CD4-positive, alpha-beta memory T cell (primary cell): ENCODE results near the gene KCNB1. TPM values are rescaled to one million over a fixed set of nuclear protein-coding genes. Genes with fewer than 3 reads are reported as not detected.

Experiments
- CTCF ChIA-PET: fragments of 350-600 bp; sonication (Branson Sonifier 250); formaldehyde crosslinking; loops from one replicate; lab custom pipeline; 2021; ENCODE audit warnings: inconsistent platforms; ENCODE audit not compliant: partially characterized antibody; lab: Charles Lee
- POLR2A ChIA-PET: fragments of 350-600 bp; sonication (Branson Sonifier 250); formaldehyde crosslinking; loops from one replicate; lab custom pipeline; 2021; ENCODE audit not compliant: partially characterized antibody; lab: Charles Lee
- DNase-seq, 5 donors: peaks; one replicate each; pipeline versions ENCODE4 v3.0.0 to v3.0.0-alpha.2; 2020 to 2022; ENCODE audit warnings: mixed read lengths in 1 of 5
- H3K27ac ChIP-seq: one replicate; pipeline ENCODE4 v1.7.0; 2013; ENCODE audit warnings: low read depth, low read length
- H3K27me3 ChIP-seq: 2 replicates; pipeline ENCODE4 v1.7.0; 2013; ENCODE audit warnings: mild to moderate bottlenecking, low read length, moderate library complexity; ENCODE audit not compliant: insufficient read depth
- H3K36me3 ChIP-seq: 2 replicates; pipeline ENCODE4 v1.7.0; 2013; ENCODE audit warnings: mild to moderate bottlenecking, low read length, moderate library complexity; ENCODE audit not compliant: insufficient read depth
- H3K4me1 ChIP-seq: 2 replicates; pipeline ENCODE4 v1.7.0; 2013; ENCODE audit warnings: mild to moderate bottlenecking, low read length, moderate library complexity; ENCODE audit not compliant: insufficient read depth
- H3K4me3 ChIP-seq, 2 donors: one replicate each; pipeline ENCODE4 v1.7.0; 2013; ENCODE audit warnings: low read length in 2 of 2, mild to moderate bottlenecking in 1 of 2
- H3K9me3 ChIP-seq, 2 donors: one replicate each; pipeline ENCODE4 v1.7.0; 2013; ENCODE audit warnings: low read length in 2 of 2, control low read depth in 1 of 2; ENCODE audit not compliant: control insufficient read depth in 1 of 2
- H3K27ac Mint-ChIP-seq, 7 donors: one replicate each; pipeline ENCODE4 v1.8.0; 2020 to 2021; ENCODE audit warnings: mixed read lengths in 7 of 7, mild to moderate bottlenecking in 6 of 7, inconsistent platforms in 3 of 7, moderate library complexity in 3 of 7
- H3K27me3 Mint-ChIP-seq, 2 donors: one replicate each; pipeline ENCODE4 v1.8.0; 2020 to 2021; ENCODE audit warnings: mixed read lengths in 2 of 2
- H3K36me3 Mint-ChIP-seq, 2 donors: one replicate each; pipeline ENCODE4 v1.8.0; 2020 to 2021; ENCODE audit warnings: mixed read lengths in 2 of 2, inconsistent platforms in 1 of 2, mild to moderate bottlenecking in 1 of 2
- H3K4me1 Mint-ChIP-seq, 4 donors: one replicate each; pipeline ENCODE4 v1.8.0; 2020 to 2021; ENCODE audit warnings: mixed read lengths in 4 of 4, mild to moderate bottlenecking in 1 of 4
- H3K4me3 Mint-ChIP-seq, 8 donors: one replicate each; pipeline ENCODE4 v1.8.0; 2020 to 2021; ENCODE audit warnings: mixed read lengths in 8 of 8, mild to moderate bottlenecking in 7 of 8, moderate library complexity in 6 of 8, inconsistent platforms in 3 of 8
- H3K9me3 Mint-ChIP-seq, 8 donors: one replicate each; pipeline ENCODE4 v1.8.0; 2020 to 2021; ENCODE audit warnings: mixed read lengths in 8 of 8, mild to moderate bottlenecking in 5 of 8, inconsistent platforms in 3 of 8, moderate library complexity in 1 of 8
- intact Hi-C: fragments of 100-400 bp; cut with micrococcal nuclease; formaldehyde crosslinking; loops from one replicate; pipeline ENCODE4 v1.15.1; 2023
- polyA plus RNA-seq, 2 donors: library from polyadenylated mRNA; unstranded; fragments of 300-500 nt; fragmentation: Illumina TruSeq; gene quantifications; one replicate each; pipeline ENCODE4 v1.2.3, GENCODE V29; 2021
- total RNA-seq, 2 experiments: library from RNA; stranded (reverse); gene quantifications; one replicate each; pipeline ENCODE4 v1.2.3, GENCODE V29; 2021

Gene KCNB1
- total and polyA plus RNA-seq, 4 experiments from 2014 or later: 0.09 TPM; not detected in 3

- CTCF ChIA-PET: no interaction called here
- Mint-ChIP-seq H3K27ac (no peak overlapping the region), H3K27me3 (peaks cover 34 to 45% of the 10 kb centered on the region in 2 donors), H3K36me3 (no peaks in the 10 kb centered on the region), H3K4me1 (peaks cover 4 to 10% (median 7%) of the 10 kb centered on the region in 4 donors), H3K4me3 (peak overlapping the region in 1 of 8 donors; percentile 11), H3K9me3 (peaks cover 0 to 2% (median 0%) of the 10 kb centered on the region in 8 donors)
- Histone ChIP-seq H3K36me3 (no peaks in the 10 kb centered on the region), H3K9me3 (no peaks in the 10 kb centered on the region), H3K27ac (no peak overlapping the region), H3K4me1 (peaks cover 14% of the 10 kb centered on the region), H3K27me3 (peaks cover 20% of the 10 kb centered on the region), H3K4me3 (no peak overlapping the region)
- no peak for DNase-seq
- POLR2A ChIA-PET: no interaction called here
- intact Hi-C loops: no loop called here
These were observed 2.2 kb downstream of the KCNB1 start for GRCh38 chr20:49480236-49480635.

- H3K9me3 Mint-ChIP-seq: peaks cover 0 to 2% (median 0%) of the 10 kb centered on the region in 8 donors
- DNase-seq: no peak
- no peak overlapping the region for H3K27ac Mint-ChIP-seq
- no peak overlapping the region for H3K27ac ChIP-seq
- no peak overlapping the region for H3K4me3 ChIP-seq
- H3K27me3 Mint-ChIP-seq: peaks cover 38 to 48% of the 10 kb centered on the region in 2 donors
- H3K4me3 Mint-ChIP-seq: no peak overlapping the region
- peaks cover 14% of the 10 kb centered on the region for H3K4me1 ChIP-seq
- intact Hi-C loops: no loop called here
- H3K4me1 Mint-ChIP-seq: peaks cover 4 to 8% (median 7%) of the 10 kb centered on the region in 4 donors
- no peaks in the 10 kb centered on the region for H3K36me3 ChIP-seq
- peaks cover 19% of the 10 kb centered on the region for H3K27me3 ChIP-seq
- H3K9me3 ChIP-seq: no peaks in the 10 kb centered on the region
- CTCF ChIA-PET: no interaction called here
- H3K36me3 Mint-ChIP-seq: no peaks in the 10 kb centered on the region
- POLR2A ChIA-PET: no interaction called here
These were observed 2.7 kb downstream of the KCNB1 start for GRCh38 chr20:49479785-49480184.

- intact Hi-C loops: no loop called here
- DNase-seq: no peak
- Histone ChIP-seq H3K27me3 (peaks cover 16% of the 10 kb centered on the region), H3K9me3 (no peaks in the 10 kb centered on the region), H3K27ac (no peak overlapping the region), H3K4me1 (peaks cover 9% of the 10 kb centered on the region), H3K4me3 (no peak overlapping the region), H3K36me3 (no peaks in the 10 kb centered on the region)
- peaks cover 0 to 2% (median under 1%) of the 10 kb centered on the region in 4 donors for H3K4me1 Mint-ChIP-seq
- CTCF ChIA-PET: no interaction called here
- POLR2A ChIA-PET: no interaction called here
- no peaks in the 10 kb centered on the region for H3K9me3 Mint-ChIP-seq
- peaks cover 37 to 50% of the 10 kb centered on the region in 2 donors for H3K27me3 Mint-ChIP-seq
- H3K27ac Mint-ChIP-seq: no peak overlapping the region
- H3K4me3 Mint-ChIP-seq: no peak overlapping the region
- H3K36me3 Mint-ChIP-seq: no peaks in the 10 kb centered on the region
These were observed 3.4 kb downstream of the KCNB1 start for GRCh38 chr20:49478754-49479689.

GRCh38 chr20:49478266-49478665 lies 4.2 kb downstream of the KCNB1 start:
- H3K27me3 ChIP-seq: peaks cover 11% of the 10 kb centered on the region
- no peak overlapping the region for H3K4me3 Mint-ChIP-seq
- H3K4me1 Mint-ChIP-seq: peaks cover 0 to 2% (median 0%) of the 10 kb centered on the region in 4 donors

GRCh38 chr20:49477200-49477599 lies 5.3 kb downstream of the KCNB1 start:
- Mint-ChIP-seq H3K4me3 (no peak overlapping the region), H3K27ac (no peak overlapping the region), H3K9me3 (no peaks in the 10 kb centered on the region), H3K4me1 (peaks cover 0 to 2% (median 0%) of the 10 kb centered on the region in 4 donors), H3K36me3 (no peaks in the 10 kb centered on the region), H3K27me3 (peaks cover 39 to 52% of the 10 kb centered on the region in 2 donors)
- no peak for DNase-seq
- POLR2A ChIA-PET: no interaction called here
- CTCF ChIA-PET: interaction anchor here (1.6 kb wide), 1 partner anchor 8 kb away, joined by 6 read pairs; no protein-coding TSS in a partner anchor
- H3K36me3 ChIP-seq: no peaks in the 10 kb centered on the region
- no peaks in the 10 kb centered on the region for H3K4me1 ChIP-seq
- H3K4me3 ChIP-seq: no peak overlapping the region
- H3K27me3 ChIP-seq: peaks cover 4% of the 10 kb centered on the region
- intact Hi-C loops: no loop called here
- H3K27ac ChIP-seq: no peak overlapping the region
- H3K9me3 ChIP-seq: no peaks in the 10 kb centered on the region

More at GRCh38 chr20:49478266-49478665, 4.2 kb downstream of the KCNB1 start:
- peaks cover 39 to 52% of the 10 kb centered on the region in 2 donors for H3K27me3 Mint-ChIP-seq
- no peak for DNase-seq
- peaks cover 4% of the 10 kb centered on the region for H3K4me1 ChIP-seq
- no peaks in the 10 kb centered on the region for H3K36me3 Mint-ChIP-seq
- intact Hi-C loops: no loop called here
- H3K4me3 ChIP-seq: no peak overlapping the region
- H3K27ac Mint-ChIP-seq: no peak overlapping the region
- H3K9me3 ChIP-seq: no peaks in the 10 kb centered on the region
- no peaks in the 10 kb centered on the region for H3K36me3 ChIP-seq
- POLR2A ChIA-PET: no interaction called here
- CTCF ChIA-PET: no interaction called here
- no peak overlapping the region for H3K27ac ChIP-seq
- H3K9me3 Mint-ChIP-seq: no peaks in the 10 kb centered on the region

GRCh38 chr20:49476016-49476355 lies 6.5 kb downstream of the KCNB1 start:
- Histone ChIP-seq H3K27me3 (peaks cover 4% of the 10 kb centered on the region), H3K4me1 (no peaks in the 10 kb centered on the region), H3K4me3 (no peak overlapping the region), H3K36me3 (no peaks in the 10 kb centered on the region), H3K9me3 (no peaks in the 10 kb centered on the region), H3K27ac (no peak overlapping the region)
- no peaks in the 10 kb centered on the region for H3K36me3 Mint-ChIP-seq
- H3K27ac Mint-ChIP-seq: no peak overlapping the region
- no peaks in the 10 kb centered on the region for H3K9me3 Mint-ChIP-seq
- ChIA-PET POLR2A (no interaction called here), CTCF (interaction anchor here (1.6 kb wide), 1 partner anchor 9 kb away, joined by 6 read pairs; no protein-coding TSS in a partner anchor)
- intact Hi-C loops: no loop called here
- peaks cover 36 to 48% of the 10 kb centered on the region in 2 donors for H3K27me3 Mint-ChIP-seq
- no peak for DNase-seq
- H3K4me3 Mint-ChIP-seq: no peak overlapping the region
- peaks cover 0 to 2% (median 0%) of the 10 kb centered on the region in 4 donors for H3K4me1 Mint-ChIP-seq

GRCh38 chr20:49475292-49476015 lies 7.0 kb downstream of the KCNB1 start:
- Histone ChIP-seq H3K27ac (no peak overlapping the region), H3K36me3 (no peaks in the 10 kb centered on the region), H3K4me1 (no peaks in the 10 kb centered on the region), H3K27me3 (peaks cover 4% of the 10 kb centered on the region), H3K4me3 (no peak overlapping the region), H3K9me3 (no peaks in the 10 kb centered on the region)
- intact Hi-C loops: no loop called here
- ChIA-PET CTCF (interaction anchor here (1.0 to 1.6 kb wide), 3 partner anchors 9 to 10 kb away, joined by 3 to 6 read pairs (median 4); no protein-coding TSS in a partner anchor), POLR2A (no interaction called here)
- Mint-ChIP-seq H3K9me3 (no peaks in the 10 kb centered on the region), H3K4me3 (no peak overlapping the region), H3K4me1 (peaks cover 0 to 2% (median 0%) of the 10 kb centered on the region in 4 donors), H3K36me3 (no peaks in the 10 kb centered on the region), H3K27ac (no peak overlapping the region), H3K27me3 (peaks cover 37 to 48% of the 10 kb centered on the region in 2 donors)
- DNase-seq: no peak
